Transverse colon (tissue), 4 donors: ENCODE data around the gene TMEM163. TPM values are rescaled to one million over a fixed set of nuclear protein-coding genes. Genes with fewer than 3 reads are reported as not detected.

Experiments
- DNase-seq: peaks from one replicate; pipeline ENCODE4 v3.0.0-alpha.2; 2019
- H3K27ac ChIP-seq, 4 donors: fragments of 200-600 bp; sonication (generic); 2 replicates each; pipeline ENCODE4 v1.5.1; 2016 to 2018; ENCODE audit warnings: inconsistent platforms in 4 of 4
- H3K27me3 ChIP-seq: fragments of 200-600 bp; sonication (generic); 2 replicates; pipeline ENCODE4 v1.5.1; 2017; ENCODE audit warnings: inconsistent platforms
- H3K36me3 ChIP-seq, 4 donors: fragments of 200-600 bp; sonication (generic); 2 replicates each; pipeline ENCODE4 v1.5.1; 2017 to 2019; ENCODE audit warnings: inconsistent platforms in 4 of 4
- H3K4me1 ChIP-seq, 4 donors: fragments of 200-600 bp; sonication (generic); 2 replicates each; pipeline ENCODE4 v1.5.1; 2017 to 2020; ENCODE audit warnings: inconsistent platforms in 4 of 4
- H3K4me3 ChIP-seq, 4 donors: fragments of 200-600 bp; sonication (generic); 1 replicate in 1 of 4; 2 replicates in 3 of 4; pipeline versions ENCODE4 v1.5.1 to v1.6.1; 2017 to 2019; ENCODE audit warnings: inconsistent platforms in 4 of 4
- H3K9me3 ChIP-seq, 2 donors: fragments of 200-600 bp; sonication (generic); 2 replicates each; pipeline ENCODE4 v1.5.1; 2017 to 2019; ENCODE audit warnings: inconsistent platforms in 2 of 2
- EP300 ChIP-seq: sonication (generic); formaldehyde crosslinking; IDR thresholded peaks from one replicate; pipeline ENCODE4 v1.6.1; 2017; ENCODE audit warnings: antibody characterized with exemption, low read depth
- POLR2A ChIP-seq: fragments of 450-650 bp; IDR thresholded peaks from one replicate; pipeline ENCODE4 v1.6.1; 2016; ENCODE audit warnings: antibody characterized with exemption, mild to moderate bottlenecking, moderate library complexity
- POLR2AphosphoS5 ChIP-seq, 3 donors: sonication (generic); formaldehyde crosslinking; IDR thresholded peaks; one replicate each; pipeline ENCODE4 v1.6.1; 2016; ENCODE audit warnings: antibody characterized with exemption in 3 of 3
- WGBS, 2 donors: methylation state at CpG; one replicate each; pipeline ENCODE4 v1.1.5; 2018; ENCODE audit warnings: low coverage in 1 of 2; 5-methylcytosine and 5-hydroxymethylcytosine counted together
- in situ Hi-C, 4 donors: fragments of 200-750 bp; cut with MboI; loops; one replicate each; pipeline versions ENCODE4 v1.15.0 to v1.15.1; 2017; ENCODE audit warnings: low sequenced_read_pairs in 3 of 4, low pct_ligation_motif_present in 1 of 4, low pct_unique_long_range_greater_than_20kb in 1 of 4
- intact Hi-C: fragments of 100-400 bp; cut with DNase I; formaldehyde crosslinking; loops from one replicate; pipeline ENCODE4 v1.15.1; 2023; ENCODE audit warnings: low total_unique reads
- total RNA-seq, 4 donors: library from RNA; depleted of rRNA; stranded (reverse); fragments of >200 nt; gene quantifications; one replicate each; pipeline ENCODE4 v1.1.0, GENCODE V29; 2016
- TF ChIP-seq, protein P1 (sequence below), 5 experiments: fragments of 200-600 bp in 3 of 5; fragments of 450-650 bp in 2 of 5; sonication (generic) in 3 of 5; IDR thresholded peaks; 1 replicate in 2 of 5; 2 replicates in 3 of 5; pipeline ENCODE4 v1.5.1; 2016 to 2017; ENCODE audit warnings: antibody characterized with exemption in 5 of 5, inconsistent platforms in 3 of 5, mild to moderate bottlenecking in 2 of 5, moderate library complexity in 1 of 5

TMEM163 gene
- total RNA-seq, 4 donors from 2014 or later: 0.48 TPM; not detected in 3

DNA sequence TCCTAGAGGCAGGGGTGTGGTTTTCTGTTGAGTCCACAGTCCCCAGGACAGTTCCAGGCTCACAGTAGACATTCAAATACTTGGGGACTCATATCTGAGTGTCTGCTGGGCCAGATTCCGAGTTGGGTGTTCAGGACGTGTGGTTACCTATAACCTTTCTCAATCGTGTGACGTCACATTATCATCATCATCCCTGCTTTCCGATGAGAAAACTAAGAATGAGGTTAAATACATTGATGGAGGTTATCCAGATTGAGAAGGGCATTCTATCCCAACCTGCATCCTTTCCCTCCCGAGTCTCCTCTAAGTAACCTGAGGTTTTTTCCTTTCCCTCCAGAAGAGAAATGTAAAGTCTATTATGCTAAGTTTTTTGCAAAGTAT, 260.3 kb downstream of the TMEM163 start:
- intact Hi-C loops (no loop called here), in situ Hi-C loops (loop anchor here in 3 of 4 donors (25.0 kb wide), 1 partner anchor 429 kb away; no protein-coding TSS in a partner anchor)
- Histone ChIP-seq H3K4me1 (no peaks in the 10 kb centered on the region), H3K4me3 (no peak overlapping the region), H3K36me3 (no peaks in the 10 kb centered on the region), H3K27me3 (no peaks in the 10 kb centered on the region), H3K27ac (no peak overlapping the region), H3K9me3 (no peaks in the 10 kb centered on the region)
- DNase-seq: no peak
- no peak for TF ChIP-seq POLR2AphosphoS5 (IDR thresholded peaks at IDR 0.05)
- TF ChIP-seq, protein P1, sequence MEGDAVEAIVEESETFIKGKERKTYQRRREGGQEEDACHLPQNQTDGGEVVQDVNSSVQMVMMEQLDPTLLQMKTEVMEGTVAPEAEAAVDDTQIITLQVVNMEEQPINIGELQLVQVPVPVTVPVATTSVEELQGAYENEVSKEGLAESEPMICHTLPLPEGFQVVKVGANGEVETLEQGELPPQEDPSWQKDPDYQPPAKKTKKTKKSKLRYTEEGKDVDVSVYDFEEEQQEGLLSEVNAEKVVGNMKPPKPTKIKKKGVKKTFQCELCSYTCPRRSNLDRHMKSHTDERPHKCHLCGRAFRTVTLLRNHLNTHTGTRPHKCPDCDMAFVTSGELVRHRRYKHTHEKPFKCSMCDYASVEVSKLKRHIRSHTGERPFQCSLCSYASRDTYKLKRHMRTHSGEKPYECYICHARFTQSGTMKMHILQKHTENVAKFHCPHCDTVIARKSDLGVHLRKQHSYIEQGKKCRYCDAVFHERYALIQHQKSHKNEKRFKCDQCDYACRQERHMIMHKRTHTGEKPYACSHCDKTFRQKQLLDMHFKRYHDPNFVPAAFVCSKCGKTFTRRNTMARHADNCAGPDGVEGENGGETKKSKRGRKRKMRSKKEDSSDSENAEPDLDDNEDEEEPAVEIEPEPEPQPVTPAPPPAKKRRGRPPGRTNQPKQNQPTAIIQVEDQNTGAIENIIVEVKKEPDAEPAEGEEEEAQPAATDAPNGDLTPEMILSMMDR (IDR thresholded peaks at IDR 0.05): no peak
- TF ChIP-seq EP300: no peak
- TF ChIP-seq POLR2A: no peak
- 92 to 100% methylated on average over 4 to 6 of the region's 6 CpGs for WGBS, 2 donors

DNA sequence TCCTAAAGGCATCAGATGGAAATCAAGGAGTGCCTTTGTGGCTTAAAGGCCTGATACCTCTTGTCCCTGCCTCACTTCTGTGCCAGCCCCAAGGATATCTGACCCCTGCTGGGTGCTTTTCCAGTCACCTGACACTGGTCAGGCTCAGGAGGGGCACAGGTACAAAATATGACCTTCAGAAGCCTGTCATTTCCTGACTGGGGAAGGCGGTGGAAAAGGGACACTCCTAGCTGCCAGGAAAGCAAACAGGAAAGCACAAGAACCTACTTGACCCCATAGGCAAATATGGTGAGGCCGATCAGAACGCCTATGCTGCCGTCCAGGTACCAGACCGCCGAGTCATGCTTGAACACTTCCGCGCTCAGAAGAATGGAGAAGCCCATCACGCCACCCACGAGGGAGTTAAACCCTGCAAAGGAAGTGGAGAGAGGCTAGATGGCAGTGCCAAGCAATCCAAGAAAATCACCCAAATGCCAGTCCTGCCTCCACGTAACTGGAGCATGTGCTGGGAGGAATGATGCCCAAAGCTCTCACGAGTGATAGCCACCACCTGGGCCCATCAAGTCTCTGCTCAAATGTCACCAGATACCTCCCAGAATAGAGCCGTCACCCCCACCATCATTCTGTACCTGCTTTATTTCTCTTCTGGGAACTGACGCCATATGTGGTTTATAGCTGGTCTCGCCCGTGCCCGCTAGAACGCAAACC, 260.9 kb downstream of the TMEM163 start:
- TF ChIP-seq POLR2AphosphoS5 (IDR thresholded peaks at IDR 0.05): no peak
- TF ChIP-seq POLR2A: no peak
- TF ChIP-seq EP300: no peak
- TF ChIP-seq, protein P1 (IDR thresholded peaks at IDR 0.05): no peak
- intact Hi-C loops: no loop called here
- no peak overlapping the region for H3K27ac ChIP-seq

DNA sequence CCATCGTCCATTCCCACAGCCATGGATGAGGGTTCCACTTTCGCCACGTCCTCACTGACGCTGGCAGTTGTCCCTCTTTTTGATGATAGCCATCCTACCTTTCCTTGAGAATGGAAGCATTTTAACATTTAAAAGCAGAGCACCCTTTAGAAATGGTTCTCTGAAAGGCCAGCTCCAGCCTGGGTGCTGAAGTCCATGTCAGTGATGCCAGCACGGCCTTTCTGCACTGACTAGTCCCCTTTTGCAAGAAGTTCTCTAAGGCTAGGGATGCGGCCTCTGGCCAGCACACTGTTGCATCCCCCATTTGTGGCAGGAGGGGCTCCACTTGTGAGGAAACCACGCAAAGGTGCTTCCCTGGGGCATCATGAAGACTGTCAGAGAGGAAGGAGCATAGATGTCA, 261.4 kb downstream of the TMEM163 start:
- in situ Hi-C loops: loop anchor here in 3 of 4 donors (25.0 kb wide), 1 partner anchor 430 kb away; no protein-coding TSS in a partner anchor
- H3K27ac ChIP-seq: no peak overlapping the region

More for the DNA sequence above, 260.9 kb downstream of the TMEM163 start:
- 63 to 84% methylated on average over 6 to 18 of the region's 18 CpGs for WGBS, 2 donors
- H3K9me3 ChIP-seq: no peaks in the 10 kb centered on the region
- in situ Hi-C loops: loop anchor here in 3 of 4 donors (25.0 kb wide), 1 partner anchor 429 kb away; no protein-coding TSS in a partner anchor
- DNase-seq: no peak
- no peaks in the 10 kb centered on the region for H3K4me1 ChIP-seq
- H3K27me3 ChIP-seq: no peaks in the 10 kb centered on the region
- no peaks in the 10 kb centered on the region for H3K36me3 ChIP-seq
- no peak overlapping the region for H3K4me3 ChIP-seq

DNA sequence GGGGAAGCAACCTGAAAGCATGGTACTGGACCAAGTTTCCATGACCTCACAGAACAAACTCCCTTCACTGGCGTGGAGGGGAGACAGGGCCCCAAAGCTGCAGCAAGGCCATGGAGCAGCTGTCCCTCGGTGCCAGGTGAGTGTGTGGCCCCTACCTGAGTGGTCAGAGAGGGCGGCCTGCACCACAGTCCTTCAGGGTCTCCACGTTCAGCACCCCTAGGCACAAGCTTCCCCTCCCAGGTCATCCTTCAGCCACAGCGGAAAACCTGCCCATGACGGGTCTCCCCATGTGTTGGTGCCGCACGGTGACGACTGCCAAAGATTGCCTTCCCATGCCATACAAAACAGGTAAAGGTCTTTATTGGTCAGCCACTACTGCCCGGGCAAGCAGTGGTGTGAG, 263.4 kb downstream of the TMEM163 start:
- intact Hi-C loops: no loop called here
- WGBS, 2 donors: 91% methylated on average over 8 of the region's 10 CpGs; no CpG with 5 or more reads in 1 of the 2 donors
- Histone ChIP-seq H3K9me3 (no peaks in the 10 kb centered on the region), H3K36me3 (no peaks in the 10 kb centered on the region), H3K4me3 (no peak overlapping the region), H3K4me1 (no peaks in the 10 kb centered on the region), H3K27ac (no peak overlapping the region), H3K27me3 (no peaks in the 10 kb centered on the region)
- no peak for DNase-seq
- in situ Hi-C loops: loop anchor here in 3 of 4 donors (25.0 kb wide), 1 partner anchor 432 kb away; no protein-coding TSS in a partner anchor
- TF ChIP-seq POLR2A: no peak
- no peak for TF ChIP-seq EP300
- TF ChIP-seq POLR2AphosphoS5 (IDR thresholded peaks at IDR 0.05): no peak
- TF ChIP-seq, protein P1 (IDR thresholded peaks at IDR 0.05): no peak

More for the DNA sequence above, 261.4 kb downstream of the TMEM163 start:
- Histone ChIP-seq H3K36me3 (no peaks in the 10 kb centered on the region), H3K9me3 (no peaks in the 10 kb centered on the region), H3K4me3 (no peak overlapping the region), H3K27me3 (no peaks in the 10 kb centered on the region), H3K4me1 (no peaks in the 10 kb centered on the region)
- TF ChIP-seq, protein P1 (IDR thresholded peaks at IDR 0.05): no peak
- TF ChIP-seq POLR2AphosphoS5 (IDR thresholded peaks at IDR 0.05) (no peak), POLR2A (no peak), EP300 (no peak)
- intact Hi-C loops: no loop called here
- DNase-seq: no peak
- WGBS, 2 donors: 95 to 96% methylated on average over 4 to 7 of the region's 7 CpGs
